ENCODE results near the gene CDC7.

DNA sequence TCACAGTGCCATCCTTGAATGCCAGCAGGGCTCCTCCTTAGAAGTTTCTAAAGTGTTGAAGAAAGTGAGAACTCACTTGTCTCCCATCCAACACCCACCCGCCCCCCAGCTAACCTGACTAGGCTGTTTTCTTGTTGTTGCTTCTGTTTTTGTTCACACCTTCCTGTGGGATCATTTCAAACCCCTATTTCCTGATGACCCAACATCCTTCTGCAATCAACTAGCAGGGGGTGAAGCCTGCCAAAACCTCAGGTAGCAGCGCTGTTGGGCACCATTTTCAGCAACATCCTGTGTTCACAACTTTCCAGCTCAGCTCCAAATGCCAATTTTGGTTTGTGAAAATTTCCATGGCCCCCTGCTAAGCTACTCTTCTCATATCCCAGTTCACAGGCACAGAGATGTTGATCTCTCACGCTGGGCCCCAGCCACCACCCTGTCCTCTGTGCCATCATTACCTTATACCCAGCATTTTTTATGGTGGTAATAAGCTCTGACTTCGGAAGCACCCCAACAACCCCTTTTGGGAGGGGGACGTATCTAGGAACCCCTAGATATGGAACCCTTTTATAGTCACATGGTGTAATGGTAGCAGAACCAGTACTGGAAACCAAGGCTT, 41.4 kb downstream of the CDC7 start:
- TF ChIP-seq, protein P1, sequence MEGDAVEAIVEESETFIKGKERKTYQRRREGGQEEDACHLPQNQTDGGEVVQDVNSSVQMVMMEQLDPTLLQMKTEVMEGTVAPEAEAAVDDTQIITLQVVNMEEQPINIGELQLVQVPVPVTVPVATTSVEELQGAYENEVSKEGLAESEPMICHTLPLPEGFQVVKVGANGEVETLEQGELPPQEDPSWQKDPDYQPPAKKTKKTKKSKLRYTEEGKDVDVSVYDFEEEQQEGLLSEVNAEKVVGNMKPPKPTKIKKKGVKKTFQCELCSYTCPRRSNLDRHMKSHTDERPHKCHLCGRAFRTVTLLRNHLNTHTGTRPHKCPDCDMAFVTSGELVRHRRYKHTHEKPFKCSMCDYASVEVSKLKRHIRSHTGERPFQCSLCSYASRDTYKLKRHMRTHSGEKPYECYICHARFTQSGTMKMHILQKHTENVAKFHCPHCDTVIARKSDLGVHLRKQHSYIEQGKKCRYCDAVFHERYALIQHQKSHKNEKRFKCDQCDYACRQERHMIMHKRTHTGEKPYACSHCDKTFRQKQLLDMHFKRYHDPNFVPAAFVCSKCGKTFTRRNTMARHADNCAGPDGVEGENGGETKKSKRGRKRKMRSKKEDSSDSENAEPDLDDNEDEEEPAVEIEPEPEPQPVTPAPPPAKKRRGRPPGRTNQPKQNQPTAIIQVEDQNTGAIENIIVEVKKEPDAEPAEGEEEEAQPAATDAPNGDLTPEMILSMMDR (IDR thresholded peaks at IDR 0.05; ENCODE audit: insufficient read depth, low read length, poor library complexity, severe bottlenecking), result no peak
- TF ChIP-seq EZH2phosphoT487 (conservative IDR thresholded peaks at IDR 0.05; ENCODE audit: low read length), result no peak

Measured in SU-DHL-6 (cell line).